ENCODE measurements around the gene NRG3. TPM values are rescaled to one million over a fixed set of nuclear protein-coding genes. Genes with fewer than 3 reads are reported as not detected.

The NRG3 gene
- total and polyA plus RNA-seq, 2 of the 4 experiments (the other 2 are of a cell fraction): not detected

GRCh38 chr10:81876253-81877077, 1.5 kb downstream of the NRG3 start:
- no peak overlapping the region for H4K91ac ChIP-seq (ENCODE audit: insufficient read depth, low read depth, low read length)
- no peak overlapping the region for H2AK5ac ChIP-seq (ENCODE audit: low read depth, low read length)
- H3K4me2 ChIP-seq (ENCODE audit: low read depth, low read length): no peak overlapping the region
- CTCF ChIA-PET: no interaction called here
- H3K9me3 ChIP-seq (ENCODE audit: control insufficient read depth, insufficient read depth, low read length): no peaks in the 10 kb centered on the region; the same call in 1 of the 2 replicates
- no peaks in the 10 kb centered on the region for H3K9me1 ChIP-seq (ENCODE audit: insufficient read depth, low read length)
- 0% methylated on average over 2 of the region's 25 CpGs; no CpG with 5 or more reads in 1 of the 2 experiments for WGBS, 2 experiments (ENCODE audit: extremely low coverage in 2 of 2, insufficient read length in 1 of 2)
- H2BK20ac ChIP-seq (ENCODE audit: low read depth, low read length): no peak overlapping the region
- no peaks in the 10 kb centered on the region for H3K36me3 ChIP-seq (ENCODE audit: control insufficient read depth, insufficient read depth, low read length)
- H3K4me3 ChIP-seq (ENCODE audit: insufficient read depth, low read depth, low read length): no peak overlapping the region
- no TSS peak for BruUV-seq (replicated peaks)
- in situ Hi-C loops (cut with MboI; ENCODE audit: low sequenced_read_pairs): no loop called here
- dilution Hi-C loops (cut with HindIII; ENCODE audit: low sequenced_read_pairs, unreplicated experiment): no loop called here
- DNase-seq (no peak), ATAC-seq (ENCODE audit: low read depth) (no peak)
- no peaks in the 10 kb centered on the region for H3K79me1 ChIP-seq (ENCODE audit: low read depth in 1 of 2, low read length in 2 of 2)
- TF ChIP-seq MXI1 (IDR thresholded peaks at IDR 0.05; ENCODE audit: borderline replicate concordance, low read depth, low read length) (no peak), RCOR1 (IDR thresholded peaks at IDR 0.05; ENCODE audit: insufficient replicate concordance, low read length) (no peak), FOS (IDR thresholded peaks at IDR 0.05; ENCODE audit: low read depth, low read length) (no peak), CHD1 (IDR thresholded peaks at IDR 0.05; ENCODE audit: low read depth, low read length) (no peak), MAFK (IDR thresholded peaks at IDR 0.05; ENCODE audit: low read depth, low read length) (no peak), CTCF (conservative IDR thresholded peaks at IDR 0.05; ENCODE audit: low read depth, low read length) (no peak), BHLHE40 (IDR thresholded peaks at IDR 0.05; ENCODE audit: low read depth, low read length) (no peak)
- POLR2A ChIA-PET (ENCODE audit: unreplicated experiment): no interaction called here
- no peak overlapping the region for H2AFZ ChIP-seq (replicated peaks; ENCODE audit: low read length, poor library complexity)
- H3K27me3 ChIP-seq (ENCODE audit: control insufficient read depth, insufficient read depth, low read length): peaks cover 11% of the 10 kb centered on the region; the same call in 1 of the 2 replicates
- no peak overlapping the region for H2BK120ac ChIP-seq (ENCODE audit: low read depth, low read length)
- no peak overlapping the region for H3K27ac ChIP-seq (ENCODE audit: insufficient read depth, low read length)
- H2BK5ac ChIP-seq (ENCODE audit: low read depth, low read length, poor library complexity, severe bottlenecking): no peak overlapping the region
- H4K5ac ChIP-seq (ENCODE audit: low read depth, low read length): no peak overlapping the region
- H2AK9ac ChIP-seq (replicated peaks; ENCODE audit: low read depth, low read length, poor library complexity): no peak overlapping the region
- intact Hi-C loops (cut with micrococcal nuclease): no loop called here
- H3K9ac ChIP-seq (ENCODE audit: low read depth, low read length): no peak overlapping the region
- no peaks in the 10 kb centered on the region for H3K4me1 ChIP-seq (ENCODE audit: control insufficient read depth, insufficient read depth, low read length)
- H3K14ac ChIP-seq (replicated peaks; ENCODE audit: low read depth, low read length): no peak overlapping the region
- H2BK15ac ChIP-seq (ENCODE audit: low read depth, low read length): no peak overlapping the region
- H4K8ac ChIP-seq (ENCODE audit: low read depth in 2 of 2, low read length in 2 of 2): no peak overlapping the region
- no peaks in the 10 kb centered on the region for H4K20me1 ChIP-seq (ENCODE audit: insufficient read depth, low read length)
- H3K4ac ChIP-seq (ENCODE audit: low read depth, low read length): no peak overlapping the region
- no peak overlapping the region for H3K23ac ChIP-seq (ENCODE audit: low read depth, low read length)
- H3K18ac ChIP-seq (ENCODE audit: low read depth, low read length): no peak overlapping the region
- no peak overlapping the region for H3K56ac ChIP-seq (ENCODE audit: extremely low read depth, insufficient read depth, low read length)

All from IMR-90 (cell line).